OCI-LY1 (cell line): ENCODE measurements around the gene AREL1.

Experiments
- H2AFZ ChIP-seq: fragments of 200-600 bp; sonication (generic), shearing (Covaris generic); 2 replicates; pipeline ENCODE4 v1.6.0; 2014; ENCODE audit warnings: antibody characterized with exemption, mild to moderate bottlenecking, low read length
- H3F3A ChIP-seq: fragments of 200-600 bp; sonication (generic), shearing (Covaris generic); 2 replicates; pipeline ENCODE4 v1.6.0; 2014; ENCODE audit warnings: mild to moderate bottlenecking, antibody characterized with exemption, low read length, moderate library complexity; ENCODE audit not compliant: insufficient read depth
- H3K27ac ChIP-seq: fragments of 200-600 bp; sonication (generic); 2 replicates; pipeline ENCODE4 v1.5.1; 2014; ENCODE audit warnings: low read length, mixed run types, mild to moderate bottlenecking, low read depth; ENCODE audit not compliant: poor library complexity, severe bottlenecking
- H3K27me3 ChIP-seq: fragments of 200-600 bp; sonication (generic); 2 replicates; pipeline ENCODE4 v1.6.0; 2014; ENCODE audit warnings: antibody characterized with exemption, mild to moderate bottlenecking, low read length, moderate library complexity; ENCODE audit not compliant: insufficient read depth
- H3K36me3 ChIP-seq: fragments of 200-600 bp; sonication (generic); 2 replicates; pipeline ENCODE4 v1.6.1; 2014; ENCODE audit warnings: mild to moderate bottlenecking, antibody characterized with exemption, low read length, moderate library complexity, mixed read lengths; ENCODE audit not compliant: insufficient read depth
- H3K4me1 ChIP-seq: fragments of 200-600 bp; sonication (generic); 2 replicates; pipeline ENCODE4 v1.5.1; 2014; ENCODE audit warnings: mild to moderate bottlenecking, low read length, moderate library complexity; ENCODE audit not compliant: insufficient read depth, severe bottlenecking
- H3K4me2 ChIP-seq: fragments of 200-600 bp; sonication (generic), shearing (Covaris generic); 2 replicates; pipeline ENCODE4 v1.6.1; 2014; ENCODE audit warnings: low read length
- H3K4me3 ChIP-seq: fragments of 200-600 bp; sonication (generic); 2 replicates; pipeline ENCODE4 v1.5.1; 2014; ENCODE audit warnings: low read length, low read depth, mild to moderate bottlenecking, mixed read lengths; ENCODE audit not compliant: poor library complexity, severe bottlenecking
- H3K79me2 ChIP-seq: fragments of 200-600 bp; shearing (Covaris generic); 2 replicates; pipeline ENCODE4 v1.6.1; 2016; ENCODE audit warnings: mixed run types, low read length, mixed read lengths; ENCODE audit not compliant: insufficient read depth
- H3K9ac ChIP-seq: fragments of 200-600 bp; sonication (generic), shearing (Covaris generic); 2 replicates; pipeline ENCODE4 v1.6.1; 2014; ENCODE audit warnings: mild to moderate bottlenecking, low read length, mixed read lengths
- H3K9me2 ChIP-seq: fragments of 200-600 bp; sonication (generic), shearing (Covaris generic); 2 replicates; pipeline ENCODE4 v1.6.1; 2014; ENCODE audit warnings: low read depth, mild to moderate bottlenecking, low read length, mixed read lengths
- H3K9me3 ChIP-seq: fragments of 200-600 bp; shearing (Covaris generic); 2 replicates; pipeline ENCODE4 v1.6.1; 2014; ENCODE audit warnings: low read length, mixed read lengths
- H4K20me1 ChIP-seq: fragments of 200-600 bp; sonication (generic), shearing (Covaris generic); 2 replicates; pipeline ENCODE4 v1.6.0; 2016; ENCODE audit warnings: mild to moderate bottlenecking, low read length; ENCODE audit not compliant: insufficient read depth
- CTCF ChIP-seq: fragments of 200-600 bp; sonication (generic), shearing (Covaris generic); IDR thresholded peaks from 2 replicates; pipeline ENCODE4 v1.5.1; 2017; ENCODE audit warnings: mild to moderate bottlenecking, antibody characterized with exemption, low read length, moderate library complexity, mixed read lengths
- EZH2 ChIP-seq: fragments of 200-600 bp; sonication (generic), shearing (Covaris generic); IDR thresholded peaks from 2 replicates; pipeline ENCODE4 v1.8.0; 2017; ENCODE audit warnings: borderline replicate concordance, mixed run types, mild to moderate bottlenecking, antibody characterized with exemption, low read length, moderate library complexity, mixed read lengths

AREL1 gene

DNA sequence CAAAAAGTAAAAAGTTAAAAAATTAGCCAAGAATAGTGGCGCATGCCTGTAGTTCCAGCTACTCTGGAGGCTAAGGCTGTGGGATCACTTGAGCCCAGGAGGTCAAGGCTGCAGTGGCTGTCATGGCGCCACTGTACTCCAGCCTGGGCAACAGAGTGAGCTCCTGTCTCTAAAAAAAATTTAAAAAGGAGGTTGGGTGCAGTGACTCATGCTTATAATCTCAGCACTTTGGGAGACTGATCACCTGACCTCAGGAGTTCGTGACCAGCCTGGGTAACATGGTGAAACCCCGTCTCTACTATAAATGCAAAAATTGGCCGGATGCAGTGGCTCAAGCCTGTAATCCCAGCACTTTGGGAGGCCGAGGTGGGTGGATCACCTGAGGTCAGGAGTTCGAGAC, 42.0 kb upstream of the AREL1 start:
- Histone ChIP-seq H4K20me1 (no peaks in the 10 kb centered on the region), H2AFZ (no peak overlapping the region), H3K27ac (no peak overlapping the region), H3K9ac (no peak overlapping the region), H3K36me3 (no peaks in the 10 kb centered on the region), H3K4me2 (no peak overlapping the region), H3K9me3 (peaks cover 6% of the 10 kb centered on the region; the same call in 1 of the 2 replicates), H3K27me3 (no peaks in the 10 kb centered on the region), H3K79me2 (no peaks in the 10 kb centered on the region), H3K4me3 (no peak overlapping the region), H3K9me2 (no peaks in the 10 kb centered on the region), H3F3A (no peaks in the 10 kb centered on the region), H3K4me1 (no peaks in the 10 kb centered on the region)
- TF ChIP-seq EZH2 = no peak
- TF ChIP-seq CTCF = no peak

- H3K36me3 ChIP-seq = no peaks in the 10 kb centered on the region
- no peaks in the 10 kb centered on the region for H3K79me2 ChIP-seq
- TF ChIP-seq EZH2 (no peak), CTCF (no peak)
Observed at GRCh38 chr14:74754157-74754556, 41.3 kb upstream of the AREL1 start.

GRCh38 chr14:74747237-74747636, 34.4 kb upstream of the AREL1 start:
- TF ChIP-seq CTCF (no peak), EZH2 (no peak)
- Histone ChIP-seq H3K4me3 (no peak overlapping the region), H2AFZ (no peak overlapping the region), H3K4me2 (no peak overlapping the region), H3K9me3 (no peaks in the 10 kb centered on the region), H3K27me3 (no peaks in the 10 kb centered on the region), H4K20me1 (no peaks in the 10 kb centered on the region), H3K27ac (no peak overlapping the region), H3K9ac (no peak overlapping the region), H3F3A (no peaks in the 10 kb centered on the region), H3K9me2 (no peaks in the 10 kb centered on the region), H3K36me3 (no peaks in the 10 kb centered on the region), H3K4me1 (no peaks in the 10 kb centered on the region), H3K79me2 (no peaks in the 10 kb centered on the region)

More at GRCh38 chr14:74754157-74754556, 41.3 kb upstream of the AREL1 start:
- no peak overlapping the region for H3K9ac ChIP-seq
- H3F3A ChIP-seq = no peaks in the 10 kb centered on the region
- no peak overlapping the region for H3K27ac ChIP-seq
- no peak overlapping the region for H3K4me3 ChIP-seq
- no peak overlapping the region for H2AFZ ChIP-seq
- H3K4me2 ChIP-seq = no peak overlapping the region
- no peaks in the 10 kb centered on the region for H4K20me1 ChIP-seq
- H3K9me2 ChIP-seq = no peaks in the 10 kb centered on the region
- H3K27me3 ChIP-seq = no peaks in the 10 kb centered on the region
- H3K9me3 ChIP-seq = peaks cover 6% of the 10 kb centered on the region; the same call in 1 of the 2 replicates
- no peaks in the 10 kb centered on the region for H3K4me1 ChIP-seq
